ENCODE data around the gene GNAL.
"Not testable (repeated sequence)": the region's sequence is repeated elsewhere in the genome, so short reads cannot be mapped to it uniquely, and the experiment has no call there.

GNAL gene
- 1.2 to 1.5 reads per million in 2 donors for total RNA-seq

DNA sequence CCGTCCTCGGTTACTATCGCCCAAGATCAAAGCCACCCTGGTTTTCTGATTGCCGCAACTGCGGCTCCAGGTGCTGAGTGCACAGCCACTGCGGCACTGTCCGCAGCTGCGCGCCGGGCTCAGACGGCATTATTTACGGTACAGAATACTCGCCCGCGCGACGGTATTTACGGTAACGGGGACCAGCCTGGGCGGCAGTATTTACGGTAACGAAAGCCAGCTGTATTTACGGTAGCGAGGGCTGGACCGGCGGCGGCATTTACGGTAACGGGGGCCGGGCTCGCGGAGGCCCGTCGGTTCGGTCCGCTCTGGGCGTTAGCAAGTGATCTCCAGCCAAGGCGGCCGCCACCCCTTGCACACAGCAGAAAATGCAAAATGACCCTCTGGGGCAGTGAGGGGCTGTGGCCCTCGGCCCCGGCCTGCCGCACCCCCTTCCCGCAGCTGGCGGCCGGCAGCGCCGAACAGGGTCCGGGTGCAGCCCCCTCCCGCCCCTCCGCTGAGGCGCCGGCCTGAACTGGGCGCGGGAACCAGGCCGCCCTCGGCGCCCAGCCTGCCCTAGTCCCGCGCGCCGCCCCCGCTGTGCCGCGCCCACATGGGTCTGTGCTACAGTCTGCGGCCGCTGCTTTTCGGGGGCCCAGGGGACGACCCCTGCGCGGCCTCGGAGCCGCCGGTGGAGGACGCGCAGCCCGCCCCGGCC lies at the start of gene GNAL:
GNAL (plus strand) TSS at position 293 of the 697 bp plus-strand sequence; CDS start at position 593, 300 bp downstream.
- peak in 3 of 5 experiments; percentile 15 to 85 (median 41) for DNase-seq

DNA sequence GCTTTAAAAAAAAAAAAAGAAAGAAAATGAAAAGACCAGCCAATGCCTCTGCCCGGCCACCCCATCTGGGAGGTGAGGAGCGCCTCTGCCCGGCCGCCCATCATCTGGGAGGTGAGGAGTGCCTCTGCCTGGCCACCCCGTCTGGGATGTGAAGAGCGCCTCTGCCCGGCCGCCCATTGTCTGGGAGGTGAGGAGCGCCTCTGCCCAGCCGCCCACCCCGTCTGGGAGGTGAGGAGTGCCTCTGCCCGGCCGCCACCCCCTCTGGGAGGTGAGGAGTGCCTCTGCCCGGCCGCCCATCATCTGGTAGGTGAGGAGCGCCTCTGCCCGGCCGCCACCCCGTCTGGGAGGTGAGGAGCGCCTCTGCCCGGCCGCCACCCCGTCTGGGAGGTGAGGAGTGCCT lies 41.8 kb upstream of the GNAL start:
- not testable (repeated sequence) for DNase-seq

GRCh38 chr18:11647804-11648203 lies 41.3 kb upstream of the GNAL start:
- DNase-seq, result not testable (repeated sequence)

- DNase-seq, result no peak
Measured at GRCh38 chr18:11649839-11650238, 39.2 kb upstream of the GNAL start.

GRCh38 chr18:11651899-11652298 lies 37.2 kb upstream of the GNAL start:
- DNase-seq, result no peak

DNA sequence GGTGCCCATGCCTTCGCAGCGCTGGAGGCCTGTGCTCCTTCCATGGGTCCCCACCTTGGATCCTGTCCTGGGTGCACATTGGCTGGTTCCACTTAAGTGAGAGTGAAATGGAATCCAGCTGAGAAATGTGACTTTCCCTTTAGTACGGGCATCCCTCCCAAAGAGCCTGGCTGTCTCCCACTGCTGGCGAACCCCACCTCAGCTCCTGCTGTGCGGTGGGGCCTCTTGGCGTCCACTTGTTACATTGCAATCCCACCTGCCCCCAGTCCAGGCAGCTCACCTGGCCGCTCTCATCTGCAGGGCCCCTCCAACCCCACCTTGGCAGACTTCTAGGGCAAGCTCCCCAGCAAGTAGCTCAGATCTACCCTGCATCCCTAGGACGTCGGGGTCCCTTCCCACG lies 35.5 kb upstream of the GNAL start:
- DNase-seq, result no peak

GRCh38 chr18:11654736-11655605 lies 34.1 kb upstream of the GNAL start:
- peak in 3 of 5 experiments; percentile 10 to 34 (median 29) for DNase-seq

- DNase-seq, result no peak
Measured at GRCh38 chr18:11655606-11655932, 33.5 kb upstream of the GNAL start.

DNA sequence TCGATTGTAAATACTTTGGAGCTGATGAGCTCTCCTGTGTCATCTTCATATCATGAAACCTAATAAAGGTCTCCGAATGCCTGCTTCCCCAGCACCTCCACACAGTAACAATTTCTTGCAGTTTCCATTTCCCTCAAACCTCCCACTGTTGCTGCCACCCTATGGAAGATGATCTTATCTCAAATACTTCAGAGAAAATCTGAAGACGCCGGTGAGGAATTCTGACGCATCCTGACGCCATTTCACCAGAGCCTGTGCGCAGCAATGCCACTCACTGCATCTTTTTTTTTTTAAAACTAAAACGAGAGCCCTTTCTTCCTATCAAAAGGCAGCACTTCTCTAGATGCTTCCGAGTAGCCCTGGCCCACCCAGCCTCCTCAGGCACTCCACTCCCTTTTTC lies 31.9 kb upstream of the GNAL start:
- DNase-seq, result no peak

GRCh38 chr18:11657554-11657953 lies 31.5 kb upstream of the GNAL start:
- DNase-seq, result no peak

DNA sequence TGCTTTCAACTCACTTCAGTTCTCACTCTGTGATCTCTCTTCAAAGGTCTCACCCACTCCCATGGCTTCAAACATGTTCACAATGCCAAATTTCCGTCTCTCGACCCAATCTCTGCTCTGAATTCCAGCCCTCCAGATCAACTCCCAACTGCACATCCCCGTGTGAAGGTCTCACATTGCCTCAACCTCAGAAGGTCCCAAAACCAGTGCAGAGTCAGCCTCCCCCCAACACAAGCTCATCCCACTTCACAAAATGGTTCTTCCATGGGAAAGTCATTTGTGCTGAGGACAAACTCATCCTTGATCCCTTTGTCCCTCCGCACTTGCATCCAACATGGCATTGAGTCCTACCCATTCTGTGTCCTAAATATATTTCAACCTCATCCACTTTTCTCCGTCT lies 31.0 kb upstream of the GNAL start:
- DNase-seq, result no peak

DNA sequence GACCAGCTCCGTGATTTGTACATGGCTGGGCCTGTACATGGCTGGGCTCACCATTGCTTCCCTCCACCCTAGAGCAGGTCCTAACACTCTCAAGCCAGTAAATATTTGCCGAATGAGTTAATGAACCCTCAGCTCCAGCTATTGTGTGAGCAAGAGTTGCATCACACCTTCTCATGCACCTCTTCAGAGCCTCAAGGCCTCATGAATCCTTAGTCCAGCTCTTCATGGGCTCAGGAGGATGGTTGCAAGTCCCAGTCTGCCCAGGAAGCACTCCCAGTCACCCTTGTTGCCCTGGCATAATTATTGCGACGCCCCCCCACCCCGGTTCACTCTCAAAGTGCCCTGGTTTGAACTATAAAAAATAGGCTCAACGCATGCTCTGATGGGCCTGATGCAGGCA lies 30.1 kb upstream of the GNAL start:
- DNase-seq, result no peak

DNA sequence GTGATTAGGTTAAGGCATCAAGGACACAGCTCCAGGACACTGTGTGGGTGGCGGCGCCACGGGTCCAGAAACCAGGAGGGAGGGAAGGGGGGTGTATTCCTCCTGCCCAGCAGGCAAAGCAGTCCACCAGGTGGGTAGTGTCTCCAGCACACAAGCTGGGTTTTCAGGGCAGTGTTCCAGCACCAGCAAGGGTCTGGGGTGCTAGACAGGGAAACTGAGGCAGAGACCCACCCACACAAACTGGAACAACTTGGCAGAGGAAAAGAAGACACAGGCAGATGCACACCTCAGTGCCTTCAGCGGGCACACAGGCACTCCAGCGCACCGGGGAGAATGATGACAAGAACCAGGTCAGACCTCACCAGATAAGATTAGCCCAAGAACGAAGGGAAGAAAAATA lies 28.4 kb upstream of the GNAL start:
- no peak for DNase-seq

- no peak for DNase-seq
Measured at GRCh38 chr18:11661430-11661829, 27.6 kb upstream of the GNAL start.

- no peak for DNase-seq
Measured at GRCh38 chr18:11663439-11664029, 25.5 kb upstream of the GNAL start.

DNA sequence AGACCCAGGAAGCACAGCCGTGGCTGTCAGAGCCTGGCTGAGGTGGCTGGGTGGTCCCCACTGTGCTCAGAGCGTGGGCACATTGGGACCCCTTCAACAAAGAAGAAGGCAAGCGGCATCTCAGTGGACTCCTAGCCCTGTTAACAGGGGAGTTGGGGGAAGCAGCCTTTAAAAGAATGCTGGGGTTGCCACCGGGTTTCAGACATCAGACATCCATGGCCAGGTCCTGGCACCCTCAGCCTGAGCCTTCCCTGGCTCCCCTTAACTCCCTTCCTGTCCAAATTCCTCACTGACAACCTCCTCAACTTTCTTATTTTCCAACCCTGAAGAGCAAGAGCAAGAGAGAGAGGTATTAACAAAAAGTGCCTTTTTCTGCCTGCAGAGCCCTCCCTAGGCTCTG lies 24.8 kb upstream of the GNAL start:
- no peak for DNase-seq

GRCh38 chr18:11665146-11665545 lies 23.9 kb upstream of the GNAL start:
- no peak for DNase-seq

GRCh38 chr18:11665587-11665986 lies 23.5 kb upstream of the GNAL start:
- no peak for DNase-seq

DNA sequence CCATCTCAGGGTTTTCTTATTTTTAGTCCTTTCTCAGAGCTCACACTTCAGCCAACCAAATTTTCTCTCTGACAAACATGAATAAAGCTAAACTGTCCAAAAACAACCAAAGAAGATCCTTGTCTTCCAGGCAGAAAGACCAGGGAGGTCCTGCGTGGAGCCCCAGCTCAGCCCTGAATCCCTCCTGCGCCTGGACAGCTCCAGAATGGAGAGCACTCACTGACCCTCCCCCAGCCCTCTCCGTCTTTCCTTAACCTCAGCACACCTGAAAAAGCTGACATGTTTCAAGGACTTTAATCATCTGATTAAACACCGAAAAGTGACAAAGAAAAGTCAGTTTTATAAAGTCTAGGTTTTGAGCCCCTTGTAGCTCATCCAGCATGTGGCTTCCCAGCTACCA lies 22.9 kb upstream of the GNAL start:
- DNase-seq, result no peak

DNA sequence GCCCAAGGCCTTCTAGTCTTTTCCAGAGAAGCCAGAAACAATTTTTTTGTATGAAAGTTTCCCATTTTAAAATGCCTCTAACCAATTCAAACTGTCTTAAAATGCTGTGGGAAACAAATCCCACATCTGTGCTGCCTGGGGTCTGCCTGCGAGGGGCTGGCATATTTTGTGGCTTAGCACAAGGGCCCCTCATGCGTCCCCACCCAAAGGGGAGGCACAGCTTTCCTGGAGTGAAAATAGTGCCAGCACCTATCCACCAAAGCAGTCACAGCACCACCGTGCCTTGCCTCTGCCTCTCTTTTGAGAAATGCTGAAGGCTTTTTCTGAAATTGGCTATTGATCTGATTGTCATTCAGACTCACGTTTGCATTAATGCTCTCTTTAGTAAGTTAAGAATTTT lies 22.2 kb upstream of the GNAL start:
- DNase-seq, result no peak

GRCh38 chr18:11667578-11667977 lies 21.5 kb upstream of the GNAL start:
- no peak for DNase-seq

DNA sequence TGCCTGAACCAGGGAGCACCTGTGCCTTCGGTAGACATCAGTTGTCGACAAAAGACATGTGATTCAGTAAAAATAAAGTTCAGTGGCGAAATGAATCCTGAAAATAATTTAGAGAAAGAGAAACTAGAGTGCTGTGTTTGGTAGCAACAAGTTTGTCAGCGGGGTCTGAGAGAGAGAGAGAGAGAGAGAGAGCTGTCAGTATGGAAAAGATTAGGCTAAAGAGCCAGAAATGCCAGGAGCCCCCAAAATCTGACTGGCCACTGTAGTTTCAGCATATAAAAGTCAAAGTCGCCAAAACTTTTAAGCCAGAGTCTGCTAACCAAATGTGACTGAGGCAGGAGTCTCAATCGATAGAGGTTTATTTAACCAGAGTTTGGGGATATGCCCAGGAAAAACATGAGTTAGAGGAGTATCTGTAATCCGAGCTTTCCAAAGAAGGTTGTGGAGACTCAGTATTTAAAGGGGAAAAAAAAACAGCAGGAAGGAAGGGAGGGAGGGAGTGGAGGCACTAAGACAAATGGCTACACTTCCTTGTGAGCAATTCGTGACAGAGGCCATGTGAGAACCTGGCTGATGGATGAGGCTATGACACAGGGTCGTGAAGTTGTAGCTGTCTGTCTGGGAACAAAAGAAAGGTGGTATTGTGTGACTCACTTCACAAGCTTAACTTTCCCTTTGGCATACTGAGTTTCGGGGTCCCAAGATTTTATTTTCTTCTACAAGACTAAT lies 20.5 kb upstream of the GNAL start:
- DNase-seq, result no peak
